Right atrium auricular region (tissue), 2 donors: Measurements from ENCODE around the gene DACT2. TPM values are rescaled to one million over a fixed set of nuclear protein-coding genes. Genes with fewer than 3 reads are reported as not detected.
"Not testable (repeated sequence)": the region's sequence is repeated elsewhere in the genome, so short reads cannot be mapped to it uniquely, and the experiment has no call there.

Experiments used
- DNase-seq: peaks from one replicate; pipeline ENCODE4 v3.0.0-alpha.2; 2019; ENCODE audit warnings: low spot score
- H3K27ac ChIP-seq, 2 donors: fragments of 200-600 bp; sonication (generic); 1 replicate in 1 of 2; 2 replicates in 1 of 2; pipeline ENCODE4 v1.5.1; 2016 to 2019
- H3K27me3 ChIP-seq, 2 donors: fragments of 200-600 bp; sonication (generic); one replicate each; pipeline versions ENCODE4 v1.5.1 to v1.6.0; 2017 to 2019
- H3K36me3 ChIP-seq: fragments of 200-600 bp; sonication (generic); one replicate; pipeline ENCODE4 v1.5.1; 2016
- H3K4me1 ChIP-seq, 2 donors: fragments of 200-600 bp; sonication (generic); one replicate each; pipeline versions ENCODE4 v1.5.1 to v1.6.0; 2017 to 2019
- H3K4me3 ChIP-seq, 2 donors: fragments of 200-600 bp; sonication (generic); 1 replicate in 1 of 2; 2 replicates in 1 of 2; pipeline ENCODE4 v1.5.1; 2017 to 2019; ENCODE audit warnings: mild to moderate bottlenecking in 1 of 2, moderate library complexity in 1 of 2
- H3K9me3 ChIP-seq, 2 donors: fragments of 200-600 bp; sonication (generic); one replicate each; pipeline ENCODE4 v1.5.1; 2019
- CTCF ChIP-seq, 2 donors: fragments of 200-600 bp; sonication (generic); IDR thresholded peaks; one replicate each; pipeline ENCODE4 v1.5.1; 2019; ENCODE audit warnings: antibody characterized with exemption in 2 of 2
- total RNA-seq, 2 donors: library from RNA; depleted of rRNA; stranded (reverse); fragments of >200 nt; gene quantifications; one replicate each; pipeline ENCODE4 v1.1.0, GENCODE V29; 2016

DACT2 gene
- total RNA-seq, 2 donors from 2014 or later = 1.5 to 2.0 TPM

- Histone ChIP-seq H3K4me1 (no peaks in the 10 kb centered on the region), H3K27me3 (no peaks in the 10 kb centered on the region), H3K27ac (no peak overlapping the region), H3K4me3 (no peak overlapping the region), H3K9me3 (no peaks in the 10 kb centered on the region), H3K36me3 (no peaks in the 10 kb centered on the region)
- no peak for TF ChIP-seq CTCF (IDR thresholded peaks at IDR 0.05)
- no peak for DNase-seq
Measured at GRCh38 chr6:168269455-168270243, 49.9 kb downstream of the DACT2 start.

GRCh38 chr6:168268755-168269154, 50.8 kb downstream of the DACT2 start:
- Histone ChIP-seq H3K36me3 (no peaks in the 10 kb centered on the region), H3K4me3 (no peak overlapping the region), H3K4me1 (no peaks in the 10 kb centered on the region), H3K9me3 (no peaks in the 10 kb centered on the region), H3K27ac (no peak overlapping the region), H3K27me3 (no peaks in the 10 kb centered on the region)
- TF ChIP-seq CTCF (IDR thresholded peaks at IDR 0.05) = no peak
- DNase-seq = no peak

- not testable (repeated sequence) for H3K27ac ChIP-seq, H3K27me3 ChIP-seq, H3K4me3 ChIP-seq, H3K4me1 ChIP-seq, DNase-seq, H3K9me3 ChIP-seq, H3K36me3 ChIP-seq
Measured at GRCh38 chr6:168267779-168268178, 51.8 kb downstream of the DACT2 start.

- no peak for DNase-seq
- no peak for TF ChIP-seq CTCF (IDR thresholded peaks at IDR 0.05)
- Histone ChIP-seq H3K36me3 (no peaks in the 10 kb centered on the region), H3K4me1 (no peaks in the 10 kb centered on the region), H3K27me3 (no peaks in the 10 kb centered on the region), H3K27ac (no peak overlapping the region), H3K4me3 (no peak overlapping the region), H3K9me3 (no peaks in the 10 kb centered on the region)
Measured at GRCh38 chr6:168265827-168266815, 53.5 kb downstream of the DACT2 start.

GRCh38 chr6:168265394-168265793, 54.2 kb downstream of the DACT2 start:
- Histone ChIP-seq H3K27ac (no peak overlapping the region), H3K4me1 (no peaks in the 10 kb centered on the region), H3K4me3 (no peak overlapping the region), H3K9me3 (no peaks in the 10 kb centered on the region), H3K27me3 (no peaks in the 10 kb centered on the region), H3K36me3 (no peaks in the 10 kb centered on the region)
- no peak for TF ChIP-seq CTCF (IDR thresholded peaks at IDR 0.05)
- no peak for DNase-seq
